Coronary artery (tissue), 2 donors: ENCODE measurements around the gene RNF4.

Experiments used
- DNase-seq: peaks from one replicate; pipeline ENCODE4 v3.0.0-alpha.2; 2017; ENCODE audit warnings: low spot score
- H3K27ac ChIP-seq, 2 donors: fragments of 200-600 bp; sonication (generic); one replicate each; pipeline ENCODE4 v1.5.1; 2016 to 2019
- H3K4me3 ChIP-seq: fragments of 200-600 bp; sonication (generic); 2 replicates; pipeline ENCODE4 v1.5.1; 2016; ENCODE audit warnings: mild to moderate bottlenecking, moderate library complexity
- TF ChIP-seq, protein P1 (sequence below): fragments of 200-600 bp; sonication (generic); IDR thresholded peaks from one replicate; pipeline ENCODE4 v1.5.1; 2019; ENCODE audit warnings: antibody characterized with exemption

The RNF4 gene

GRCh38 chr4:2497324-2497723 lies 28.4 kb downstream of the RNF4 start:
- no peak for DNase-seq
- TF ChIP-seq, protein P1, sequence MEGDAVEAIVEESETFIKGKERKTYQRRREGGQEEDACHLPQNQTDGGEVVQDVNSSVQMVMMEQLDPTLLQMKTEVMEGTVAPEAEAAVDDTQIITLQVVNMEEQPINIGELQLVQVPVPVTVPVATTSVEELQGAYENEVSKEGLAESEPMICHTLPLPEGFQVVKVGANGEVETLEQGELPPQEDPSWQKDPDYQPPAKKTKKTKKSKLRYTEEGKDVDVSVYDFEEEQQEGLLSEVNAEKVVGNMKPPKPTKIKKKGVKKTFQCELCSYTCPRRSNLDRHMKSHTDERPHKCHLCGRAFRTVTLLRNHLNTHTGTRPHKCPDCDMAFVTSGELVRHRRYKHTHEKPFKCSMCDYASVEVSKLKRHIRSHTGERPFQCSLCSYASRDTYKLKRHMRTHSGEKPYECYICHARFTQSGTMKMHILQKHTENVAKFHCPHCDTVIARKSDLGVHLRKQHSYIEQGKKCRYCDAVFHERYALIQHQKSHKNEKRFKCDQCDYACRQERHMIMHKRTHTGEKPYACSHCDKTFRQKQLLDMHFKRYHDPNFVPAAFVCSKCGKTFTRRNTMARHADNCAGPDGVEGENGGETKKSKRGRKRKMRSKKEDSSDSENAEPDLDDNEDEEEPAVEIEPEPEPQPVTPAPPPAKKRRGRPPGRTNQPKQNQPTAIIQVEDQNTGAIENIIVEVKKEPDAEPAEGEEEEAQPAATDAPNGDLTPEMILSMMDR: no peak
- Histone ChIP-seq H3K4me3 (no peak overlapping the region), H3K27ac (no peak overlapping the region)

DNA sequence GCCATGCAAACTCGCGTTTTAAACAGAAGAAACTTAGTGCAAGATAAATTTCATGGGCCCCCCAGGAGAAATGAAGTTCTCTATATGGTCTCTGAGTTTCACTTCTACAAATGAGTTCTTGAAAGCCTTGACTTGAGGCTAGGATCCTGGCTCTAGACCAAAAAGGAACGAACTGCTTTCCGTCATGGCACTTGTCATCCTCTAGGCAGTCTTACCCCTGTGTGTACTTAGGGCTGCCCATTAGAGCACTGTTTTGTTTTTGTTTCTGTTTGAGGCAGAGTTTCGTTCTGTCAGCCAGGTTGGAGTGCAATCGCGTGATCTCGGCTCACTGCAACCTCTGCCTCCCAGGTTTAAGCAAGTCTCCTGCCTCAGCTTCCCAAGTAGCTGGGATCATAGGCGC lies 29.0 kb downstream of the RNF4 start:
- no peak overlapping the region for H3K4me3 ChIP-seq
- H3K27ac ChIP-seq: no peak overlapping the region
- TF ChIP-seq, protein P1: no peak
- no peak for DNase-seq

- no peak overlapping the region for H3K27ac ChIP-seq
- TF ChIP-seq, protein P1: no peak
- no peak for DNase-seq
- no peak overlapping the region for H3K4me3 ChIP-seq
Measured at GRCh38 chr4:2500547-2500946, 31.6 kb downstream of the RNF4 start.

DNA sequence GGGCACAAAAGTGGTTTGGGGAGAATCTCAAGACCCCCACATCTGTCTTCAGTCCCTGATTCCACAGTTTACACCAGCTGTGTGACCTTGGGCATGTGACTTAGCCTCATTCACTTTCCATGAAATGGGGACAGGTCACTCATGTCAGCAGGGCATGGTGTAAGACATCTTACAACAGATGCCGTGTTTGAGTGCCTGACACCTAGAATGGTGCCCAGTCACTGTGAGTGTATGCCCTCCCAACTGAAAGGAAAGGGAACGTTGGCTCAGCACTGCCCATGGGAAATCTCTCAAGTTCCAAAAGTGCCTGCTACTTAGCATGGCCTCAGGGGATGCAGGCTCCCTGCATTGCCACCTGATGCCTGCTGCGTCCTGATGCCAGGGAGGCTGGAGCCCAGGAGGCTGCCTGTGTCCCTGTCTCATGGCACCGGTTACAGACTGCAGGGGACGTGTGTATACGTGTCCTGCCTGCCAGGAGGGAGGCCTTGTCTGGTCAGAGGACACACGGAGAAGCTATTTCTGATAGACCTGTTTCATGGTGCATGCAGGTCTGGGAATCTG lies 32.2 kb downstream of the RNF4 start:
- TF ChIP-seq, protein P1: no peak
- DNase-seq: no peak
- H3K27ac ChIP-seq: no peak overlapping the region
- no peak overlapping the region for H3K4me3 ChIP-seq

GRCh38 chr4:2503809-2504208 lies 34.9 kb downstream of the RNF4 start:
- no peak for DNase-seq
- no peak overlapping the region for H3K4me3 ChIP-seq
- TF ChIP-seq, protein P1: no peak
- H3K27ac ChIP-seq: no peak overlapping the region

DNA sequence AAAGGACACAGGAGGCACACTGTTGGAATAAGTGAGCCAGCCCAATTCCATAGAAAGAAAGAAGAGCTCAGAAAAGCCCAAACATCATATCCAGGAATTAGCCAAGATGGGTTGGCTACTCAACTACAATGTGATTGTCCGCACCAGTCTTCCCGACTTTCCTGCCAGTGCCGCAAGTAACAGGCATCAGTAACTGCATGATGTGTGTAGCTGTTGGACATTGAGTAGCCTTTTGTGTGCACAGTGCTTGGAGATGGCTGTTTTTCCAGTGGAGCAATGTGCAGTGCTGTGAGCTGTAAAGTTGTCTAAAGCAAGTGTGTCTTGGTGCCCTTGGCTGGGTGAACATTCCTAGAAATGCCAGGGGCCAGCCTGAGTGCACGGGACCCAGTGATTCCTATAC lies 38.4 kb downstream of the RNF4 start:
- no peak overlapping the region for H3K27ac ChIP-seq
- TF ChIP-seq, protein P1: no peak

DNA sequence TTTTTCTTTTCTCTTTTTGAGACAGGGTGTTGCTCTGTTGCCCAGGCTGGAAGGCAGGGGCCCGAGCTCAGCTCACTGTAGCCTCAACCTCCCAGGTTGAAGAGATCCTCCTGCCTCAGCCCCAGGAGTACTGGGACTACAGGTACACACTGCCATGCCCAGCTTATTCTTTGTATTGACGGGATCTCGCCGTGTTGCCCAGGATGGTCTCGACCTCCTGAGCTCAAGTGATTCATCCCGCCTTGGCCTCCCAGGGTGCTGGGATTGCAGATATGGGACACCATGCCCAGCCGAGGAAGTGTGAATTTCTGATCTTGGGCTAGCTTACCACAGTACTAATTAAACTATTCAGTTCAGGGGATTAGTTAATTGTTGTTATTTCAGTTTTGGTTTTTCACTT lies 38.9 kb downstream of the RNF4 start:
- no peak overlapping the region for H3K4me3 ChIP-seq
- DNase-seq: no peak
- no peak overlapping the region for H3K27ac ChIP-seq
- TF ChIP-seq, protein P1: no peak

More for the DNA sequence above, 38.4 kb downstream of the RNF4 start:
- no peak overlapping the region for H3K4me3 ChIP-seq
- DNase-seq: no peak
